Spleen (tissue), 7 donors: ENCODE data around the gene CFAP221.

ENCODE experiments used
- CTCF ChIP-seq, 11 experiments: fragments of 200-600 bp in 7 of 11; fragments of 450-650 bp in 4 of 11; sonication (generic) in 4 of 11; IDR thresholded peaks in 8 of 11; conservative IDR thresholded peaks in 3 of 11; 1 replicate in 7 of 11; 2 replicates in 4 of 11; pipeline versions ENCODE4 v1.4.0 to v1.8.0; 2016 to 2021; ENCODE audit warnings: antibody characterized with exemption in 11 of 11, inconsistent platforms in 4 of 11, mild to moderate bottlenecking in 1 of 11
- POLR2A ChIP-seq, 3 donors: fragments of 450-650 bp; IDR thresholded peaks; one replicate each; pipeline ENCODE4 v1.5.1; 2017; ENCODE audit warnings: antibody characterized with exemption in 3 of 3, mild to moderate bottlenecking in 1 of 3
- POLR2AphosphoS5 ChIP-seq, 3 donors: sonication (generic); formaldehyde crosslinking; IDR thresholded peaks; one replicate each; pipeline ENCODE4 v1.5.1; 2017; ENCODE audit warnings: antibody characterized with exemption in 3 of 3
- donor health status: DM: no; HTN: no; CAD: no; lungs with moderate emphysema.
- donor health status: DM: no; HTN: no; CAD: no.
- donor health status: DM: no; HTN: no; CAD: no.

GRCh38 chr2:119649364-119649917 is 105.2 kb downstream of the CFAP221 start:
- no peak for TF ChIP-seq POLR2A (IDR thresholded peaks at IDR 0.05)
- no peak for TF ChIP-seq CTCF (IDR thresholded peaks at IDR 0.05 in 8 of 11, conservative IDR thresholded peaks at IDR 0.05 in 3 of 11)
- TF ChIP-seq POLR2AphosphoS5 (IDR thresholded peaks at IDR 0.05): no peak
